A549 (cell line): Measurements from ENCODE around the gene RGP1.

Experiments used
- CTCF ChIP-seq: fragments of >200 bp; sonication (Bioruptor Twin); formaldehyde crosslinking; IDR thresholded peaks from 3 replicates; pipeline ENCODE4 v1.5.1; 2016
- KDM1A ChIP-seq: fragments of 200-600 bp; sonication (generic); IDR thresholded peaks from 2 replicates; pipeline ENCODE4 v1.6.1; 2016; ENCODE audit warnings: low read depth, mild to moderate bottlenecking

GRCh38 chr9:35711501-35712428, 37.3 kb upstream of the RGP1 start:
- TF ChIP-seq KDM1A (no peak), CTCF (no peak)
